ENCODE measurements around the gene WDR86.

DNA sequence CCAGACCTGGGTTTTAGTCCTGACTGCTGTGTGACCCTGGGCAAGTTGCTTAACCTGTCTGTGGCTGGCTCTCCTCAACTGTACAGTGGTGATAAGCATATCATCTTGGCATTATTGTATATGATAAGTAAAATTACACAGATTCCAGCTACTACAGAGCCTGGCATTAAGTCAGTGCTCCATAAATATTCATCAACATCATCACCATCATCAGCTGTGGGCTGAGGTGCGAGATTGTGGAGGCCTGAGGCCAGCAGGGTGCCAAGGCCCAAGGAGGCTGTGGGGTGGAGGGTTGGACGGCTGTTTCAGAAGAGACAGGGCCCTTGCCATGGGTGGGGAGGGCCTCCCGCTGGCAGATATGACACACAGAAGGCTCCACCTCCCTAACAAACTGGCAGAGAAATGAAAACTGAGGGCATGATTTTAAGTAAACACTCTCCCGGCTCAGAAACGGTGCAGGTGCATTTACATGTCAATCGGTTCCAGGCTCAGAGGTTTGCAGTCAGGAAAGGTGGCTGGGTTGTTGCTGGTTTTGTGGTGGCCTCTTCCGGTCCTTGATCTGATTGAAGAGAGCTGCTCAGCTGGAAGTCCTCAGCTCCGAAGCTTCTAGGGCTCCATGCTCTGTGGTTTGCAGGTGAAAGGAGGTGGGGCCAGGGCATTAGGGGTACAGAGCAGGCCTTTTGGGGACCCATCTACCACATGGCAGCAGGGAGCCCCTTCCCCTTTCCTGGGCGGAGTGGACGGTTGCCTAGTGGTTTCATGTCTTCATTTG is 19.9 kb upstream of the WDR86 start:
- TF ChIP-seq, protein P1, sequence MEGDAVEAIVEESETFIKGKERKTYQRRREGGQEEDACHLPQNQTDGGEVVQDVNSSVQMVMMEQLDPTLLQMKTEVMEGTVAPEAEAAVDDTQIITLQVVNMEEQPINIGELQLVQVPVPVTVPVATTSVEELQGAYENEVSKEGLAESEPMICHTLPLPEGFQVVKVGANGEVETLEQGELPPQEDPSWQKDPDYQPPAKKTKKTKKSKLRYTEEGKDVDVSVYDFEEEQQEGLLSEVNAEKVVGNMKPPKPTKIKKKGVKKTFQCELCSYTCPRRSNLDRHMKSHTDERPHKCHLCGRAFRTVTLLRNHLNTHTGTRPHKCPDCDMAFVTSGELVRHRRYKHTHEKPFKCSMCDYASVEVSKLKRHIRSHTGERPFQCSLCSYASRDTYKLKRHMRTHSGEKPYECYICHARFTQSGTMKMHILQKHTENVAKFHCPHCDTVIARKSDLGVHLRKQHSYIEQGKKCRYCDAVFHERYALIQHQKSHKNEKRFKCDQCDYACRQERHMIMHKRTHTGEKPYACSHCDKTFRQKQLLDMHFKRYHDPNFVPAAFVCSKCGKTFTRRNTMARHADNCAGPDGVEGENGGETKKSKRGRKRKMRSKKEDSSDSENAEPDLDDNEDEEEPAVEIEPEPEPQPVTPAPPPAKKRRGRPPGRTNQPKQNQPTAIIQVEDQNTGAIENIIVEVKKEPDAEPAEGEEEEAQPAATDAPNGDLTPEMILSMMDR (IDR thresholded peaks at IDR 0.05; ENCODE audit: low read depth, low read length, poor library complexity, severe bottlenecking): no peak
- no peak for TF ChIP-seq EZH2phosphoT487 (IDR thresholded peaks at IDR 0.05; ENCODE audit: borderline replicate concordance, low read length)

Measured in DOHH2 (cell line).